GM21737 (cell line): ENCODE measurements around the gene AMPD2.
"Not testable (repeated sequence)": the region's sequence is repeated elsewhere in the genome, so short reads cannot be mapped to it uniquely, and the experiment has no call there.

Source experiments
- ATAC-seq: cut with Tn5 transposase; IDR thresholded peaks from one replicate; pipeline ENCODE4 v1.9.1; 2021; ENCODE audit warnings: mild to moderate bottlenecking, moderate library complexity; ENCODE audit not compliant: unreplicated experiment

The AMPD2 gene

DNA sequence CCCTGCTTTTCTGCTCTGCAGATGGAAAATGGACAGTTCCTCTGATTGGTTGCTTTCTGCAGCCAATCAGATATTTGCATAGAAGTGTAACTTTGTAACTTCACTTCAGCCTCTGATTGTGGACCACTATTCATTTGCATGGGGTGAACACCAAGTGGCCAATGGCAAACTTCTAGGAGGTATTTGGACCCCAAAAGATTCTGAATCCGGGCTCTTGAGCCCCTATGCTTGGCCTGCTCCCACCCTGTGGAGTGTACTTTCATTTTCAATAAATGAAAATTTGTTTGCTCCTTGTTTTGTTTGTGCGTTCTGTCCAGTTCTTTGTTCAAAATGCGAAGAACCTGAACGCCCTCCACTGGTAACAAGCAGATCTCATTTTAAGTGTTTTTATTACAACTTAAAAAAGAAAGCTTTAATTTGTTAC is 29.9 kb downstream of the AMPD2 start:
- no peak for ATAC-seq

DNA sequence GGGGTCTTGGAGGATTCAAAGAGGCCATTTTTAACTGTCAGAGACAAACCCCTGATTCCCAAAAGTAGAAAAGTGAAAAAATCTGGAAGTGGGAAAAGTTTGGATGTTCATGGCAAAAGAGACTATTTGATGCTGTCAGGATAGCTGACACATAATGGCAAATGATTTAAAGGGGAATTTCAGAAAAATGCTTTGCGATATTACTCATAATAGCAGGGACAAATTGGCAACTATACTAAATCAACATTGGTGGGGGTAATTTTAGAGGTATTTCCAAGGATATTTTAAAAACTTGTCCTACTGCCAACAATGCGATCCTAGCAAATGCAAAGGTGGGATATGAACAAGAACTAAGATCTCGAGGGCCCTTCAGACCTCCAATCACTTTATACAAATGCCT is 31.0 kb downstream of the AMPD2 start:
- ATAC-seq = no peak

GRCh38 chr1:109652402-109652801 is 32.8 kb downstream of the AMPD2 start:
- no peak for ATAC-seq

DNA sequence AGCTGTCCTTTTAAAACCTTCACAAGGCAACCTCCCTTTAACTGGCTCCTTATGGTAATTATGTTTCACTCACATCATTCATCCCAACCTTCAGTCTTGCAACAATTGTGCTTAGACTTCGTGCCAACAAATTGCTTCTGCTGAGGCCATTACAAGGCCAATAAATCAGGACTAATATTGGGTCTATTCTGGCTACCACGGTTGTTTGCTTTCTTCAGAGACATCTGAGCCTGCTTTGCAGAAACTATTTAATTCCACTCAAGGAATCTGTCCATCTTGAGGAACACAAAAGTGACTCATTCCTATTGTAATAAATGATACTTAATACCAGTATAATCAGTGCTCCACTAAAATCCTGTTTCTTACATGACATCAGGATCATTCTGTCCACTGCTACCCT is 33.7 kb downstream of the AMPD2 start:
- ATAC-seq = no peak

- ATAC-seq = no peak
These were observed 34.9 kb downstream of the AMPD2 start for GRCh38 chr1:109654519-109654918.

GRCh38 chr1:109655615-109656519 is 36.2 kb downstream of the AMPD2 start, which contains the start of gene GSTM4:
TSS of gene GSTM4 (plus strand) at chr1:109656099. CDS start at chr1:109656390, 291 bp downstream.
- peak; percentile 87 for ATAC-seq

GRCh38 chr1:109657395-109657794 is 37.8 kb downstream of the AMPD2 start:
- ATAC-seq = no peak

- ATAC-seq = no peak
These were observed 38.3 kb downstream of the AMPD2 start for GRCh38 chr1:109657970-109658369.

GRCh38 chr1:109658533-109659042 is 39.0 kb downstream of the AMPD2 start:
- ATAC-seq = no peak

DNA sequence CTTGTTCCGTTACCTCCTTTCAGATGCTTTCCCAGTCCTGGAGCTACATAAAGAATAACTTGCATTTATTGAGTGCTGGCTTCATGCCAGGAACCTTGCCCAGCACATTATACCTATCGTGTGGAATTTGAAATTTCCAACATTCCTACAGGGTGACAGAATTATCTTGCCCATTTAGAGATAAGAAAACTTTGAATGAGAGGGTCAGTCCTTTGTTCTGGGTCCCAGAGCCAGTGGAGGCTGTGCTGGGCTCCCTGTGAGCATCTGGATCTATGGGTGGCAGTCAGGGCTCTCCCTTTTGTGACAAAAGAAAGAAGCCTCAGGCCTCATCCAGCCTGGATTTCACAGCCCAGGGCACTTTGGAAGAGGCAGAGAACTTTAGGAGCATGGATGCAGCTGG is 39.5 kb downstream of the AMPD2 start:
- ATAC-seq = no peak

- ATAC-seq = no peak
These were observed 40.5 kb downstream of the AMPD2 start for GRCh38 chr1:109659997-109660690.

- ATAC-seq = not testable (repeated sequence)
These were observed 41.0 kb downstream of the AMPD2 start for GRCh38 chr1:109660691-109661026.

GRCh38 chr1:109661391-109661790 is 41.8 kb downstream of the AMPD2 start:
- ATAC-seq = no peak

GRCh38 chr1:109664671-109665070 is 45.0 kb downstream of the AMPD2 start:
- no peak for ATAC-seq

DNA sequence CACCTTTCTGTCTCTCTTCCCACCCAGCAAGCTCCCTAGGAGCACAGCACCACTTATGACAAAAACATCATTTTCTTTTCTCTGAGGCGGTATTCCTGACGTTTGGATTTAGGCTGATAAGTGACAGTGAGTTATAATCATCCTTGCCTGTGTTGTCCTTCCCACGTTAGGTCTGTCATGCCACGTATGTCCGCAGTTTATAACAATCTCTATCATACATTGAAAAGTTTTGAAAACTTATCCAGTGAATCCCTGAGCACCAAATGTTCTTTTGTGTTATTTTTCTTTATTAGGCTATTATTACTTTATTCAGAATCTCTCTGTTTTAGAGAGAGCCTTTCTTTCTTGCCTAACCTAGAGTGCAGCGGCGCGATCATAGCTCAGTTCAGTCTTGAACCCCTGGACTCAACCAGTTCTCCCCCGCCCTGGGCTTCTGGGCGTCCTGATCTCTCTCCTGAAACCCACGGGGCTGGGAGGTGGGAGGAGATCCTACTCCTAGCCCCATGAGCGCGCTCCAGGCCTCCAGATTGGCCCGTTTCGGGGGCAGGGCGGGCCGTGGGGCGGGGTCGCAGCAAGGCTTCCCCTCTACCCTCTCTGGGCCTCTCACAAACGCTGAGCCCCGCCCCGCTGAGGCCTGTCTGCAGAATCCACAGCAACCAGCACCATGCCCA is 48.0 kb downstream of the AMPD2 start, which contains the start of gene GSTM2:
GSTM2 (plus strand) TSS at position 606 of the 671 bp plus-strand sequence; CDS start at position 665, 59 bp downstream.
- peak; percentile 92 for ATAC-seq

DNA sequence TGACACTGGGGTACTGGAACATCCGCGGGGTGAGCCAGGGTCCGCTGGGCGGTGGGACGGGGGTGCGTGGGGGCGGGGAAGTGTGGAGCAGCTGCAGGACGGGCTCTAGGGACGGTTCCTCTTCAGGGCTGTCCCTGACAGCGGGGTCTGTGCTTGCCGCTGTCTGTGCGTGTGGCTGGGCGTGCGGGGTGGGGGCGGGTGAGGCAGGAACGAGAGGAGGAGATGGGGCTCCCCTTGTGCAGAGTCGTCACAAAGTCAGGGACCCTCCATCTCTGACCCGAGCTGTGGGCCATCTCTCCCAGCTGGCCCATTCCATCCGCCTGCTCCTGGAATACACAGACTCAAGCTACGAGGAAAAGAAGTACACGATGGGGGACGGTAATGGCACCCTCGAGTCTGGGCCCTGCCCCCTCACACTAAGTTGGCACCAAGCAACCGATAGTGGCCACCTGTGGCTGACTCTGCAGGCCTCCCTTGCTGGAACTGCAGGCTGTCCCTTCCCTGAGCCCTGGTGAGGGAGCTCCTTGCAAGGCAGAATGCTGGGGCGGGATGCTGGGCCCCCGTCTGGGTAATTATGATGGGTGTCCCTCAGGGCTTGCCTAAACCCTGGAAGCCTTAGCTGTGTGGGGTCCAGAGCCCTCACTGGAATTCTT is 48.6 kb downstream of the AMPD2 start:
- peak; percentile 11 for ATAC-seq

DNA sequence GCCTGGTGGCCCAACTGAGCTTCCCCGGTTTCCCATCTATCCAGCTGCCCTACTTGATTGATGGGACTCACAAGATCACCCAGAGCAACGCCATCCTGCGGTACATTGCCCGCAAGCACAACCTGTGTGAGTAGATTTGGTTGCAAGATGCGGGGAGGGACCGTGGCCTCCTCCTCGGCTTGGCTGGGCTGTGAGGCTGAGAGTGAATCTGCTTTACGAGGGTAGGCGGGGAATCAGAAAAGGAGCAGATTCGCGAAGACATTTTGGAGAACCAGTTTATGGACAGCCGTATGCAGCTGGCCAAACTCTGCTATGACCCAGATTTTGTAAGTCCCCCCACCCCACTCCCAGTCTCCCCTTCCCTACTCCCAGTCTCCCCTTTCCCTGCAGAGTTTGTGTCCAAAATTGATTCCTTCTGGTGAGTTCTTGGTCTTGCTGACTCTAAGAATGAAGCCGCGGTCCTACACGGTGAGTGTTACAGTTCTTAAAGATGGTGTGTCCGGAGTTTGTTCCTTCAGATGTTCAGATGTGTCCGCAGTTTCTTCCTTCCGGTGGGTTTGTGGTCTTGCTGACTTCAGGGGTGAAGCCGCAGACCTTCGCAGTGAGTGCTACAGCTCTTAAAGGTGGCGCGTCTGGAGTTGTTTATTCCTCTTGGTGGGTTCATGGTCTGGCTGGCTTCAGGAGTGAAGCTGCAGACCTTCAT is 49.8 kb downstream of the AMPD2 start:
- ATAC-seq = no peak

DNA sequence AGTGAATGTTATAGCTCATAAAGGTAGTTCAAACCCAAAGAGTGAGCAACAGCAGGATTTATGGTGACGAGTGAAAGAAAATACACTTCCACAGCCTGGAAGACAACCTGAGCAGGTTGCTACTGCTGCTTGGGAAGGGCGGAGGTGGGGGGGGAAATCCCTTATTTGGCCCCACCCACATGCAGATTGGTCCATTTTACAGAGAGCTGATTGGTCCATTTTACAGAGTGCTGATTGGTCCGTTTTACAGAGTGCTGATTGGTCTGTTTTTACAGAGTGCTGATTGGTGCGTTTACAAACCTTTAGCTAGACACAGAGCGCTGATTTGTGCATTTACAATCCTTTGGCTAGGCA is 50.3 kb downstream of the AMPD2 start:
- not testable (repeated sequence) for ATAC-seq

GRCh38 chr1:109671067-109671466 is 51.4 kb downstream of the AMPD2 start:
- no peak for ATAC-seq

GRCh38 chr1:109673861-109674260 is 54.2 kb downstream of the AMPD2 start:
- not testable (repeated sequence) for ATAC-seq
